HG02970 (cell line): ENCODE results near the gene NANOGP8.

ENCODE experiments used
- ATAC-seq: cut with Tn5 transposase; IDR thresholded peaks from one replicate; pipeline ENCODE4 v1.9.1; 2021; ENCODE audit warnings: mild to moderate bottlenecking, moderate library complexity, moderate number of reproducible peaks; ENCODE audit not compliant: unreplicated experiment, low FRiP score

Gene NANOGP8

DNA sequence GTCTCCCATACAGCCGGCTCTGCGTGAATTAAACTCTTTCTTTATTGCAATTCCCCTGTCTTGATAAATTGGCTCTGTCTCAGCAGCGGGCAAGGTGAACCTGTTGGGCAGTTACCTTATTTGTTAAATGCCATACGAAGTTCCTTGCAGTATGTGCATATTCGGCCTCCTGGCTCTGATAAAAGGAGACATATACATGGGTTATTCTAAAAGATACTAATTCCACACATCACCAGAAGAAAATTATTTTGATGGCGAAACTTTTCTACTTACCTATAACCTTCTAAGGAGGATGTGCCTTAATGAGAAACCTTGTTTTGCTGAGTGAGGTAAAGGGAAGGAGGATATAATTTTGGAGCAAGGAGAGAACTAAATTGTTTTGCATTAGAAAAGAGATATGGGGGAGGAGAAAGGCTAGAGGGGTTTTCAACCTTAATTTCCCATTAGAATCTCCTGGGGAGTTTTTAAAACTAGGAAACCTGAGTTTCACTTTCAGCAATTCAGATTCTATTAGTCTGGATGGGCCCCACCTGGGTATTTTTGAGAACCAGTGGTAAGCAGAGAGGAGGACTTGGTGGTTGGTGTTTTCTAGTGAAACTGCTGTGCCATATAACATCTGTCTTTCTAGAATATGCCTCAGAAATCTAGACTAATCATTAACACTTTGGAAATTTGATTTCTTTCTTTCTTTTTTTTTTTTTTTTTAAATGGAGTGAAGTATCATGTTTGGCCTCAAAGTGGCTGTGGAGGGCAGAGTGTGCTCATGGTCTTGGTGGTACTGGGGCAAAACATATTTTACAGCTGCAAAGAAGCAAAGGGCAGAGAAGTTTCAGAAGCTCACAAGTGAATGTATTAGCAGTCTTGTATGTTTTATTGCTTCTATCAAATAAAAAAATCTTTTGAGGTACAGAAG is 23.0 kb downstream of the NANOGP8 start:
- no peak for ATAC-seq

GRCh38 chr15:35061161-35061824 is 23.8 kb downstream of the NANOGP8 start:
- no peak for ATAC-seq

- ATAC-seq = no peak
Measured at GRCh38 chr15:35060591-35060990, 24.5 kb downstream of the NANOGP8 start.

DNA sequence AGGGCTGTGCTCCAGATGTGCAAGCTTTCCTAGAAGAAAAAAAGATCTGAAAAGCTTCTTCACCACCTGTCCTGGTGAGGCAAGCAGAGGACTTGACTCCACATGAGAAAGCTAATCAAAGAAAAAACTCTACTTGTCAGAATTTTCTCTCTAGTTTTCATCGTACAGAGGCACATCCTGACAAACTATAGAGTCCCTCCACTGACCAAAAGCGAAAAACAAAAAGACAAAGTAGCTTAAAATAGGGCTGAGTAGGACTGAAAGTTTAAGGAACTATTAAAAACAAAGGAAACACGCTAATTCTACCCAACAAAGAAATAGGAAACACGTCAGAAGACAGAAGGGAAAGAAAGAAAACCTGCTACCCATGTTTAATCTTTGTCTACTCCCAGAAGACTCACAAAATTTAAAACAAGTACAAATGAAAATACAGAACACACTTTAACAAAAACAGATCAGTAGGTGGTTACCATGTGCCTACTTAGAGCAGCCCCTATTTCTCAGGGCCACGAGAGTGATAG is 26.5 kb downstream of the NANOGP8 start:
- no peak for ATAC-seq

DNA sequence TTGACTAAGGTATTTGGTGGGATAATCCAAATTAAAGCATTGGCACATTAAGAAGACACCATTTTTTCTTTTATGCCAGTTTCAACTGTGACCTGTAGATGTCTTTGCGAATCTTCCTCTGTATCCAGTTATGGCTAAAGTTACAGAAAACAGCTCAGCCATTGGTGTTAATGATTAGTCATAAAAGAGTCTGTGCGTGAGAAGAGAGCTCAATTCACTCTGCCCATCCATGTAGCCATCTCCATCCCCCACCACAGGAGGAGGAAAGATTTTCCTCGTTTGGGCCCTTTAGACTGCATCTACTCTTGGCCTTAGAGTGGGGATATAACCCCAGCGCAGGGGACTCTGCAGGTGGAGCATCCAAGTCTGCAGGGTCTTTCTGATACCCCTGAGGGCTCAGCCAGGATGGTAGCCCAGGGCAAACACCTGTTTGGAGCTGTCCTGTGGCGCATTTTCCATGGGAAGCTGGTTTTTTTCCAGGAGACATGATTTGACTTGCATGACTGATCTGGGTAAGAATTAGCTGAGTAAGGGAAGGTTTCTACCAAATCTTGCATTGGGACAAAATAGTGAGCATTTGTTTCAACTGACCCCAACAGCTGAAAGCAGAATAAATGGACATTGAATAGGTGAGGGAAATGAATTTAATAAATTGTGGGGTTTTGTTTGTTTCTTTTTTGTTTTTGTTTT is 29.5 kb downstream of the NANOGP8 start:
- ATAC-seq = no peak

DNA sequence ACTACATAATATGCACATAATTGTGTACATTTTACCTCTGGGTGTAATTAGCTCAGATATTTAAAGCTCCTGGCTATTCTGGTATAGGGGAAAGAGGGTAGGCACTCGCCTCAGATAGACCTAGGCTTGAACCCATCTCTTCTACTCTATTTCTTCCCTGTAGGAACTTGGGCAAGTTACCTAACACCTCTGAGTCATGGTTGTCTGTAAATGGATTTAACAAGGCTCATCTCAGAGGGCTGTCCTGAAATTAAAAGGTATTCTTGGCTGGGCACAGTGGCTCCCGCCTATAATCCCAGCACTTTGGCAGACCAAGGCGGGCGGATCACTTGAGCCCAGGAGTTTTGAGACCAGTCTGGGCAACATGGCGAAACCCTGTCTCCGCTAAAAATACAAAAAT is 30.7 kb downstream of the NANOGP8 start:
- no peak for ATAC-seq

GRCh38 chr15:35047996-35048395 is 37.1 kb downstream of the NANOGP8 start:
- ATAC-seq = no peak

DNA sequence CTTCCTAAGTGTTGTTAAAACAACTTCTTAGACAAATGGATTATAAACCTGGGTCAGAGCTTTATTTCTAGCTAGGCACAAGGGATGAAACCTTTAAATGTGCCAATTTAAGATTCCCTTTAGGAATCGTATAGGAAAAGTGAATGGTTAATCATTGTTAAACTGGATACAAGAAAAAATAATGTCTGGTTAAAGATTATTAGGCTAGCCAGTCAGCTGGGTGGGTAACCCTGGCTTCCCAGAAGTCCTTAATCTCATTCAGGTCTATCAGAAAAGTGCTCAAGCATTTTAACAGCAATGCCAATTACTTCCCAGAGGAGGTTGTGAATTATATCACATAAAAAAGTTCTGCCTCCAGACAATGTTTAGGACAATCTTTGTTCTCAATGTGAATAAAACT is 37.6 kb downstream of the NANOGP8 start:
- no peak for ATAC-seq

DNA sequence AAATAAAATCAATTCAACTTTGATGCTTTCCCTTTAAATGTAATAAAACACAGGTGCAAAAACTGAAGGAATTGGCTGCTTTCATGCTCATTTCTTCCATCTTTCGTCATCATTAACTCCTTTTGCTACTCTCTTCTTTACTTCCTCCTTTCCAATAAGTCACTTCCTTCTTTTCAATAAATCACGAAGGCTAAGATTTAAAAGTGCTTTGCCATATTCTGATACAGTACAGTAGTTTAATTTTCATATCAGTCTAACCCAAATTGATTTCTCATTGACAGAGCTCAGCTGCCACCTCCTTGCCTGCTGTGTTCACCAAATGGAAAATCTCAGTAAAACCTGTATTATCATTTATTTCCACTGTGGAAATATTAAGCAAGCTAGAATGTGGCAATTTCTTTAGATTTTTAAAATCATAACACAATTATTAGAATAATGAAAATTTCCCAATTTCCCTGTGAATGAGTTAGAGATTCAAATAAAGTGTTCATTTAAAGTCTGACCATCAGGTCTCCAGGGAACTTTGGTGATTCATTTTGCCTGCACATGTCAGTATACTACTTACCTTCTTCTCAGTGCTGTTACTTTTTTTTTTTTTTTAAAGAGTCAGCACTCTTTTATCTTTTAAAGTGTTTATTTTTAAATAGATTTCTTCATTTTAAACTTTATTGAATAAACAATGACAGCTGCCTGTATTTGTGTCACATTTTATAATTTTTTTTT is 41.6 kb downstream of the NANOGP8 start:
- ATAC-seq = no peak

DNA sequence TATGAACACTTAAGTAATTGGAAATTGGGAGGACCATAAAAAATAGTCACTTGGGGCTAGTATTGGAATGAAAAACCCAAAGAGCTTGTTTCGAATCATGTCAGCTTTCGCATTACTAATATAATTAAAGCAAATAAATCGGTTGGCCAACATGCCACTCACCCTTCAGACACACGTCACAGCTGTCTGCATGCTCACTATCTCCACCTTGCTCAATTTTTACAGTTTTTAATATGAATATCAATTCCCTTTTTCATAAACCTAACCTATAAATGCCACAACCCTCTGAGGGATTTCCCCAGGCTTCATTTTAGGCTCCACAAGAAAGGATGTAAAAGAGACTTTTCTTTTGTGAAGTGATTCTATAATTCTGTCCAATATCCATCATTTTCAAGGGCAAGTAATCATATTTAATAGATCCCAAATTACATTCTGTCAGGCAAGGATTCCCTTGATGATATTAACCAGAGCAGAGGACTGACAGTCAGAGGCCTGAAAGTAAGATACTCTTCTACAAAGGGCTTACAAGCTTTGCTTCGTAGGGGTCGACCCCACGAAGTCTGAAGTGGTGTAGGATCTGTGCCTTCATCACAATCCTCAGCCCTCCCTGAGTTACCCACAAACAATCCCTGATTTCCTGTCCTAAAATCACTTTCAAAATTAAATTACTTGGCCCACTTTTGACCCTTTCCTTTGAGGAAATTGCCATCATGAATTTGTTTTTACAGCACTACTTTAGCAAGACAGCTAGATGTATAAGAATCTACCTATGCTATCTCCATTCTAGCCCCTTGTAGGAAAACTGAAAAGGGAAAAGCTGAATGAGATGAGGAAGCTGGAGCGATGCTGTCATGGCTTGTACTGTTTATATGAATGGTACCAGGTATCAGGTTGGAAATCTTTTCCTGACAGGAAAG is 44.5 kb downstream of the NANOGP8 start:
- ATAC-seq = no peak

DNA sequence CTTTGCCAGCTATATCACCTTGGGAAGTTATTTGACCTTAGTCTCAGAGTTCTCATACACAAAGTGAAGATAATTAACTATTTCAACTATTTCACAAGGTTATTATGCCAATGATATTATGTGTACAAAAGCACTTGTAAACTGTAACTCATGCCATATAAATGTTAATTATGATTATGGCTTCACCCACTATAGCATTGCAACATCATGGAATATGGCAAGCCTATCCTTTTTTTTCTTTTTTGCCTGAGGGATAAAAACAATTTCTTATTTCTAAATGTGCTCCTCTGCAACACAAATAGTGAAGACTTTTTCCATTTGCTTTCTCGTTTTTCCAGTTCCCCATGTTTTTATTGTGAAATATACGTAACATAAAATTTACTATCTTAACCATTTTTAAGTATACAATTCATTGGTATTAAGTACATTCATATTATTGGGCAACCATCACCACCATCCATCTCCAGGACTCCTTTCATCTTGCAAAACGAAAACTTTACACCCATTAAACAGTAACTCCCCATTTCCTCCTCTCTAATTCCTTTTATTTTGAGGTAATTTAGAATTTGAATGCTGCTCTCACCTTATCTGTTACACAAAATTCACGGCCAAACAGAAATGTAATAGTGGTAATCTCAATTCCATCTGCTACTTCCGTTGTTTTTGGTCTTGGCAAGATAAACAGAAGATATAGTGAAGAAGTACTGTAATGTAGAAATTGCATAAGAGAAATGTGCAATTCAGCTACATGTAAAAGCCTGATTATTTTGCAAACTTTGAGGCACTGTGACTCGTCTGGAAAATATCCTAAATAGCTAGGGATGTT is 46.3 kb downstream of the NANOGP8 start:
- no peak for ATAC-seq
